RWPE2 (cell line): ENCODE measurements around the gene SEMA3D.

Source experiments
- ATAC-seq: fragments of 200-7000 bp; cut with Tn5 transposase; 3 replicates; pipeline ENCODE4 v1.9.1; 2021; ENCODE audit warnings: low read depth
- DNase-seq: peaks from one replicate; pipeline ENCODE4 v3.0.0-alpha.2; 2020; ENCODE audit warnings: low spot score
- H3K27ac ChIP-seq: fragments of 450-650 bp; 2 replicates; pipeline ENCODE4 v1.5.1; 2017; ENCODE audit warnings: mild to moderate bottlenecking; ENCODE audit not compliant: poor library complexity, severe bottlenecking
- H3K27me3 ChIP-seq: fragments of 250-450 bp; sonication (Bioruptor Pico); 2 replicates; pipeline ENCODE4 v1.5.1; 2021; ENCODE audit warnings: mild to moderate bottlenecking, moderate library complexity; ENCODE audit not compliant: insufficient read depth, poor library complexity, severe bottlenecking
- H3K36me3 ChIP-seq: fragments of 250-450 bp; sonication (Bioruptor Pico); 2 replicates; pipeline ENCODE4 v1.5.1; 2020; ENCODE audit warnings: low read depth, mild to moderate bottlenecking, moderate library complexity
- H3K4me1 ChIP-seq: fragments of 250-450 bp; sonication (Bioruptor Pico); 2 replicates; pipeline ENCODE4 v1.5.1; 2021; ENCODE audit warnings: mild to moderate bottlenecking, moderate library complexity; ENCODE audit not compliant: insufficient read depth, poor library complexity, severe bottlenecking
- H3K4me3 ChIP-seq: fragments of 250-450 bp; sonication (Bioruptor Pico); 2 replicates; pipeline ENCODE4 v1.5.1; 2021; ENCODE audit warnings: mild to moderate bottlenecking, moderate library complexity; ENCODE audit not compliant: severe bottlenecking
- H3K9me3 ChIP-seq: fragments of 250-450 bp; sonication (Bioruptor Pico); 2 replicates; pipeline ENCODE4 v1.5.1; 2021; ENCODE audit warnings: mild to moderate bottlenecking, moderate library complexity; ENCODE audit not compliant: severe bottlenecking
- TF ChIP-seq, protein P1 (sequence below): fragments of 450-650 bp; IDR thresholded peaks from one replicate; pipeline ENCODE4 v1.5.1; 2017; ENCODE audit warnings: mild to moderate bottlenecking, moderate library complexity; ENCODE audit not compliant: poor library complexity, severe bottlenecking

The SEMA3D gene

DNA sequence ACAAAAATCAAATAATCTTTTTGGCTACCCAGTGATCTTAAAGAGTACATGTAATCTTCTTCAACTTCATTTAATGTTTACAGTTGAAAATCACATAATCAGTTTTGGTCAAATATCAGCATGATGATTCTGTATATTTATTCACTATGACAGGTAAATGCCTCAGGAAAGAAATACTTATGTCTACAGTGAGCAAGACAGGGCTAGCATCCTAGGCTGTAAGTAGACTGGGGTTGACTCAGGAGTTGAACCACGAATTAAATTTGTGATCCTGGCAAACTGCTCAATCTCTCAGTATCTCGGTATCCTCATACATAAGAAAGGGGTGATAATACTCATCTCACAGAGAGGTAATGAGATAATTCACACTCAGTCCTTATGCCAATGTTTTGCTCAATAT is 71.8 kb downstream of the SEMA3D start:
- peaks cover 20% of the 10 kb centered on the region for H3K4me1 ChIP-seq
- DNase-seq (no peak), ATAC-seq (peak; percentile 90)
- H3K9me3 ChIP-seq = no peaks in the 10 kb centered on the region
- H3K27me3 ChIP-seq = no peaks in the 10 kb centered on the region
- no peaks in the 10 kb centered on the region for H3K36me3 ChIP-seq
- H3K27ac ChIP-seq = peak overlapping the region; percentile 15
- H3K4me3 ChIP-seq = no peak overlapping the region
- TF ChIP-seq, protein P1, sequence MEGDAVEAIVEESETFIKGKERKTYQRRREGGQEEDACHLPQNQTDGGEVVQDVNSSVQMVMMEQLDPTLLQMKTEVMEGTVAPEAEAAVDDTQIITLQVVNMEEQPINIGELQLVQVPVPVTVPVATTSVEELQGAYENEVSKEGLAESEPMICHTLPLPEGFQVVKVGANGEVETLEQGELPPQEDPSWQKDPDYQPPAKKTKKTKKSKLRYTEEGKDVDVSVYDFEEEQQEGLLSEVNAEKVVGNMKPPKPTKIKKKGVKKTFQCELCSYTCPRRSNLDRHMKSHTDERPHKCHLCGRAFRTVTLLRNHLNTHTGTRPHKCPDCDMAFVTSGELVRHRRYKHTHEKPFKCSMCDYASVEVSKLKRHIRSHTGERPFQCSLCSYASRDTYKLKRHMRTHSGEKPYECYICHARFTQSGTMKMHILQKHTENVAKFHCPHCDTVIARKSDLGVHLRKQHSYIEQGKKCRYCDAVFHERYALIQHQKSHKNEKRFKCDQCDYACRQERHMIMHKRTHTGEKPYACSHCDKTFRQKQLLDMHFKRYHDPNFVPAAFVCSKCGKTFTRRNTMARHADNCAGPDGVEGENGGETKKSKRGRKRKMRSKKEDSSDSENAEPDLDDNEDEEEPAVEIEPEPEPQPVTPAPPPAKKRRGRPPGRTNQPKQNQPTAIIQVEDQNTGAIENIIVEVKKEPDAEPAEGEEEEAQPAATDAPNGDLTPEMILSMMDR = no peak

DNA sequence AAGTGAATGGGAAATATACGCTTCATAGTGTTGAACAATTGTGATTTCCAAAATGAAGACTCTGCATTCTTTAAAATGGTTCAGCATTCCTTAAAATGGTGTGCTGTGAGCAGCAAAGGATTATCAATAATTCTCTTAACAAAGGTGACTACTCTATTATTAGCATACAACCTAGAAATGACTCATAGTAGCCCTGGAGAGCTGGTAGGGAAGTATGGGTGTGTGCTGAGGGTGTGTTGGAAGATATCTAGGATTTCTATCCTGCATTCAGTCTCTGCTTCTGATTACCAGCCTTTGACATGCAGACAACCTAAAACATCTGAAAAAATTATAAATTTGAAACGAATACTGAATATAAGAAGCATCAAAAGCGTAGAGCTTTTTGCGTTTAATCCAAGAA is 72.5 kb downstream of the SEMA3D start:
- peaks cover 20% of the 10 kb centered on the region for H3K4me1 ChIP-seq
- no peaks in the 10 kb centered on the region for H3K27me3 ChIP-seq
- TF ChIP-seq, protein P1 = no peak
- no peak overlapping the region for H3K4me3 ChIP-seq
- peak overlapping the region; percentile 15 for H3K27ac ChIP-seq
- ATAC-seq = peak; percentile 96
- no peaks in the 10 kb centered on the region for H3K36me3 ChIP-seq
- DNase-seq = no peak
- no peaks in the 10 kb centered on the region for H3K9me3 ChIP-seq

DNA sequence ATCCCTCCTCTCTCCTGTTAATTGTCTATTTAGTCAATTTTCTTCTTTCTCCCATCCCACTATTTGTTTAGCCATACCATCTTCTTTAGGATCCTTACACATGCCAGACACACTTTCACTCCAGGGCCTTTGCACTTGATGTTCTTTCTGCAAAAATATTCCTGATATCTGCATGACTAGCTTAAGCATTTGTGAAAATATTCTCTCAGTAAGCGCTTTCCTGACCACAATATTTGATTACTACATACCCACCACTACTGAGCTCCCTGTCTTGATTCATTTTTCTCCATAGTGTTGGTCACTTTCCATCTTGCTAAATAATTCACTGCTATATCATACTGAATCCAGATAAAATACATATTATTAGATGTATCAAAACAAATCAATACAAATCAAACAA is 75.1 kb downstream of the SEMA3D start:
- DNase-seq = no peak
- H3K4me3 ChIP-seq = no peak overlapping the region
- no peaks in the 10 kb centered on the region for H3K36me3 ChIP-seq
- no peak overlapping the region for H3K27ac ChIP-seq
- H3K9me3 ChIP-seq = no peaks in the 10 kb centered on the region
- H3K4me1 ChIP-seq = peaks cover 20% of the 10 kb centered on the region
- H3K27me3 ChIP-seq = no peaks in the 10 kb centered on the region
- no peak for ATAC-seq
- TF ChIP-seq, protein P1 = no peak

DNA sequence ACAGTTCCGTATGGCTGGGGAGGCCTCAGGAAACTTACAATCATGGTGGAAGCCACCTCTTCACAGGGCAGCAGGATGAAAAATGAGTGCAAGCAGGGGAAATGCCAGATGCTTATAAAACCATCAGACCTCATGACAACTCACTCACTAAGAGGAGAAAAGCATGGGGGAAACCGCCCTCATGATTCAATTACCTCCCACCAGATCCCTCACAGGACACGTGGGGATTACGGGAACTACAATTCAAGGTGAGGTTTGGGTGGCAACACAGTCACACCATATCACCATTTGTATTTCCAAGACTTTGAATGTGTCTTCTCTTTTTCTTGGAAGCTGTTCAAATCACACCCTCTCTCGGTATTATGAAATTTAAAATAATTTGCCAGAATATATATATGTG is 80.1 kb downstream of the SEMA3D start:
- Histone ChIP-seq H3K27me3 (no peaks in the 10 kb centered on the region), H3K36me3 (no peaks in the 10 kb centered on the region), H3K9me3 (no peaks in the 10 kb centered on the region), H3K4me3 (no peak overlapping the region), H3K27ac (no peak overlapping the region), H3K4me1 (peaks cover 27% of the 10 kb centered on the region)
- no peak for DNase-seq
- TF ChIP-seq, protein P1 = no peak
- ATAC-seq = no peak

DNA sequence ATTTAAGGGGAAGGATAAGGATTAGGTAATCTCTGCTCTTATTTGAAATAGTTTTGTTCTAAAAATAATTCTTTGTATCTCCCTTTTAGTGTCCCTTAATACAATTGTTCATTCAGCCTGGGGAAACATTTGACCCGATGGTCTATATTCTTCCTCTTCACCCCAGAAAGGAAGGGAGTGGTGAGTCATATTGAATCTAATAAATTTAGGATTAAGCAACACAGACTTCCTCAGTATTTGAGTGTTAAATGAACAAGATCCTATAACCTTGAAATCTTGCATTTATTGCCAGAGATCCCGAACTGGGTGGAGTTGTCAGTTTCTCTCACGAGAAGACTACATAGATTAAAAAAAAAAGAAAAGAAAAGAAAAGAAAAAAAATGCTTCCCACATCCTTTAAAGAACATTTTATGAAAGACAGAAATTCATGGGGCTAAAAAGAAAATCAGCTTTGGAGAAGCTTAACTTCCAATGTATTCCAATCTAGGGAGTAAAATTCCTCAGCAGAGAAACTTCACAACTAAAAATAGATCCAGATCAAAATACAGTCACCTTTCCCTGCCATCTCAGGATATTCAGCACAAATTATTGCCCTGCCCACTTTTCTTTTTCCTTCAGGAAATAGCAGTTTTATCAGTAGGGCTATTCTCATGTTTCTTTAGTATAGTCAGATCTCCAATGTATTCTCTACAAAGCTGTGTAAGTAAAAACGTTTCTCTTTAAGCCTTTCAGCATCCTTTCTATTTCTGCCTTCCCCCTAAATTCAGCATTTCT is 82.2 kb downstream of the SEMA3D start:
- no peak for DNase-seq
- H3K4me1 ChIP-seq = peaks cover 27% of the 10 kb centered on the region
- no peaks in the 10 kb centered on the region for H3K27me3 ChIP-seq
- H3K9me3 ChIP-seq = no peaks in the 10 kb centered on the region
- no peak overlapping the region for H3K4me3 ChIP-seq
- H3K36me3 ChIP-seq = no peaks in the 10 kb centered on the region
- TF ChIP-seq, protein P1 = no peak
- peak overlapping the region; percentile 56 for H3K27ac ChIP-seq
- peak; percentile 79 for ATAC-seq
